ENCODE measurements around the gene CHP2.
"Not testable (repeated sequence)": the region's sequence is repeated elsewhere in the genome, so short reads cannot be mapped to it uniquely, and the experiment has no call there.

CHP2 gene

DNA sequence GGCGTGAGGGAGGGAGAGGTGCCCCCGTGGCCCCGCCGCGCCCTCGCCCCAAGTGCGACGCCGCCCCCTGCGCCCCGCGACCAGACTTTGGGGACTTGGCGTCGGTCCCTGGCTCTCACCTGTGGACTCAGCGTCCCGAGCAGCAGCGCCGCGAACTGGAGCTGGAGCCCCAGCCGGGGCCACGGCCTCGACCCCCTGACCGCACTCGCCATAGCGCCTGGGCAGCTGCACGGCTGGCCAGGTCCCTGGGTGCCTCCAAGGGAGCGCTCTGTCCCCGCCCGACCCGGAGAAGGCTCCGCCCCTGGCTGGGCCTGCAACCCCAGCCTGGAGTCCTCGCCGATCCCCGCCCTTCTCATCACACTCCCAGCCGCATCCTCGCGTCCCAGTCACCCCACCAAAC lies 41.9 kb upstream of the CHP2 start, which contains the start of gene ERN2:
Gene ERN2, minus strand, starts transcription at position 247 of the 400 bp plus-strand sequence. Its CDS starts 35 bp downstream, at position 212.
- no peak within 1 kb of the TSS for H3K27ac ChIP-seq
- TF ChIP-seq ZFX (IDR thresholded peaks at IDR 0.05; ENCODE audit: borderline replicate concordance) = no peak
- TF ChIP-seq, protein P1, sequence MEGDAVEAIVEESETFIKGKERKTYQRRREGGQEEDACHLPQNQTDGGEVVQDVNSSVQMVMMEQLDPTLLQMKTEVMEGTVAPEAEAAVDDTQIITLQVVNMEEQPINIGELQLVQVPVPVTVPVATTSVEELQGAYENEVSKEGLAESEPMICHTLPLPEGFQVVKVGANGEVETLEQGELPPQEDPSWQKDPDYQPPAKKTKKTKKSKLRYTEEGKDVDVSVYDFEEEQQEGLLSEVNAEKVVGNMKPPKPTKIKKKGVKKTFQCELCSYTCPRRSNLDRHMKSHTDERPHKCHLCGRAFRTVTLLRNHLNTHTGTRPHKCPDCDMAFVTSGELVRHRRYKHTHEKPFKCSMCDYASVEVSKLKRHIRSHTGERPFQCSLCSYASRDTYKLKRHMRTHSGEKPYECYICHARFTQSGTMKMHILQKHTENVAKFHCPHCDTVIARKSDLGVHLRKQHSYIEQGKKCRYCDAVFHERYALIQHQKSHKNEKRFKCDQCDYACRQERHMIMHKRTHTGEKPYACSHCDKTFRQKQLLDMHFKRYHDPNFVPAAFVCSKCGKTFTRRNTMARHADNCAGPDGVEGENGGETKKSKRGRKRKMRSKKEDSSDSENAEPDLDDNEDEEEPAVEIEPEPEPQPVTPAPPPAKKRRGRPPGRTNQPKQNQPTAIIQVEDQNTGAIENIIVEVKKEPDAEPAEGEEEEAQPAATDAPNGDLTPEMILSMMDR (IDR thresholded peaks at IDR 0.05) = no peak

DNA sequence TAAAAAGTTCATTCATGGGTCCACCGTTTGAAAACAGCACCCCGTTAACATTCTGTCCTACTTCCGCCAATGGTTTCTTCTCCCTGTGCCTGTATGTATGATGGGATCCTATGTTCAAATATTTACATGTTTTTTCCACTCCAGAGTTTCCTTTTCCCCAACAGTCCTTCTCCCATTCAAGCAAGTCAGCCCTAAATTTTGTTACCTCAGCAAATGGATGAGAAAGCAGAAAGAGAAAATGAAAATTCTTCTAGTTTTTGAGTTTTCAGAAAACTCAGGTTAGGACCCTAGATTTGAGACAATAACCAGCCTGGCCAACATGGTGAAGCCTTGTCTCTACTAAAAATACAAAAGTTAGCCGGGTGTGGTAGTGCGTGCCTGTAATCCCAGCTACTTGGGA lies 38.3 kb upstream of the CHP2 start:
- no peak overlapping the region for H3K27ac ChIP-seq
- TF ChIP-seq, protein P1 (IDR thresholded peaks at IDR 0.05) = no peak
- TF ChIP-seq ZFX (IDR thresholded peaks at IDR 0.05; ENCODE audit: borderline replicate concordance) = no peak

DNA sequence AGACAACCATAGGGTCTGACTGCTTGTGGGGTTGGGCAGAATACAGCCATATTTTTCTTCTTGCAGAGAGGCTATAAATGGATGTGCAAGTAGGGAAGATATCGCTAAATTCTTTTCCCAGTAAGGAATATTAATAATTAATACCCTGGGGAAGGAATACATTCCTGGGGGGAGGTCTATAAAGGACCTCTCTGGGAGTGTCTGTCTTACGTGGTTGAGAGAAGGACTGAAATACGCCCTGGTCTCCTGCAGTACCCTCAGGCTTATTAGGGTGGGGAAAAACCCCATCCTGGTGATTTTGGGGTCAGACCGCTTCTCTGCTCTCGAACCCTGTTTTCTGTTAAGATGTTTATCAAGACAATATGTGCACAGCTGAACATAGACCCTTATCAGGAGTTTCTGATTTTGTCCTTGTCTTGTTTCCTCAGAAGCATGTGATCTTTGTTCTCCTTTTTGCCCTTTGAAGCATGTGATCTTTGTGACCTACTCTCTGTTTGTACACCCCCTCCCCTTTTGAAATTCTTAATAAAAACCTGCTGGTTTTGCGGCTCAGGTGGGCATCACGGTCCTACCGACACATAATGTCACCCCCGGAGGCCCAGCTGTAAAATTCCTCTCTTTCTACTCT lies 32.1 kb upstream of the CHP2 start:
- not testable (repeated sequence) for H3K27ac ChIP-seq

- TF ChIP-seq, protein P1 (IDR thresholded peaks at IDR 0.05) = no peak
- no peak for TF ChIP-seq ZFX (IDR thresholded peaks at IDR 0.05; ENCODE audit: borderline replicate concordance)
- no peak overlapping the region for H3K27ac ChIP-seq
Observed at GRCh38 chr16:23724096-23724784, 30.6 kb upstream of the CHP2 start.

DNA sequence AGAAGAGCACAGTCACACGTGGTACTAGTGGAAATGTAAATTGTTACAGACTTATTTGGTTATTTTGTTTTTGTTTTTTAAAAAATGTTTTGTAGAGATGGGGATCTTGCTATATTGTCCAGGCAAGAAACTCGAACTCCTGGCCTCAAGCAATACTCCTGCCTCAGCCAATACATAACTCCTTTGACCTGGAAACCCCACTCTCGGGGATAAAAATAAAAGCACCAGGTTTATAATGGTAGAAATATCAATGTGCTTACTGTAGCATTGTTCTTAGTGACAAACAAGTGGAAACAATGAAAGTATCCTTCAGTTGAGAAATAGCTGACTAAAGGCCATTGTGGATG lies 30.1 kb upstream of the CHP2 start:
- H3K27ac ChIP-seq = no peak overlapping the region
- TF ChIP-seq, protein P1 (IDR thresholded peaks at IDR 0.05) = no peak
- TF ChIP-seq ZFX (IDR thresholded peaks at IDR 0.05; ENCODE audit: borderline replicate concordance) = no peak

DNA sequence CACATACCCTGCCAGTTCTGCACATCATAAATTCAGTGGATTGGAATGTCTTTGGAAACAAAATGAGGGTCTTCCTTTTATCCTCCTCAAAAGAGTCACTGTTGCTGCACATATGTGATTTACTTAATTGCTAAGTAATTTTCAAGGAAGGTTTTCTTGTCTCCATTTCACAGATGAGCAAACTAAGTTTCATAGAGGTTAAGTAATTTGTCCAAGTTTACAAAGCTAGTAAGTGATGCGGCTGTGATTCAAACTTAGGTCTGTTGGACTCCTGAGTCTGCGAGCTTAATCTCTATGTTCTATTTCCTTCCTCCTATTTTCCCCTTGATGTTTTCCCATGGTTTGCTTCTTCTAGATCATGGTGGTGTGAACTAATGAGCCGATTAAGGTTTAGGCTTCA lies 28.1 kb upstream of the CHP2 start:
- no peak overlapping the region for H3K27ac ChIP-seq
- TF ChIP-seq, protein P1 (IDR thresholded peaks at IDR 0.05) = no peak
- TF ChIP-seq ZFX (IDR thresholded peaks at IDR 0.05; ENCODE audit: borderline replicate concordance) = no peak

DNA sequence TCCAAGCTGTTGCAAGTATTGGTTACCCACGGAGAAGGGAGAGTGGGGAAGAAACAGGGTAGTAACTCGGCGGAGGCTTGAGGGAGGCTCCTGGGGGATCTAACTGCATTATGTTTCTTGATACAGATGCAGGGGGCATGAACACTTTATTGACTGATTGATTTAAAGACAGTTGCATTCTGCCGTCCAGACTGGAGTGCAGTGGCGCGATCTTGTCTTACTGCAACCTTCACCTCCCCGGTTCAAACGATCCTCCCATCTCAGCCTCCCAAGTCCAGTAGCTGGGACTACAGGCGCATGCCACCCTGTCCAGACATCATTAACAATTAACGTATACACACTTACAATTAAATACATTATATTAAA lies 26.7 kb upstream of the CHP2 start:
- H3K27ac ChIP-seq = no peak overlapping the region
- TF ChIP-seq ZFX (IDR thresholded peaks at IDR 0.05; ENCODE audit: borderline replicate concordance) = no peak
- TF ChIP-seq, protein P1 (IDR thresholded peaks at IDR 0.05) = peak; percentile 50
